Thyroid gland (tissue), 4 donors: ENCODE data around the gene CFHR1.
"Not testable (repeated sequence)": the region's sequence is repeated elsewhere in the genome, so short reads cannot be mapped to it uniquely, and the experiment has no call there.

ENCODE experiments used
- POLR2A ChIP-seq, 2 donors: fragments of 450-650 bp; IDR thresholded peaks; one replicate each; pipeline ENCODE4 v1.6.1; 2017; ENCODE audit warnings: antibody characterized with exemption in 2 of 2, mild to moderate bottlenecking in 2 of 2, moderate library complexity in 1 of 2
- TF ChIP-seq, protein P1 (sequence below), 6 experiments: fragments of 200-600 bp in 3 of 6; fragments of 450-650 bp in 3 of 6; sonication (generic) in 3 of 6; IDR thresholded peaks; one replicate each; pipeline ENCODE4 v1.5.1; 2016 to 2019; ENCODE audit warnings: antibody characterized with exemption in 6 of 6, mild to moderate bottlenecking in 2 of 6, inconsistent platforms in 1 of 6, moderate library complexity in 1 of 6

DNA sequence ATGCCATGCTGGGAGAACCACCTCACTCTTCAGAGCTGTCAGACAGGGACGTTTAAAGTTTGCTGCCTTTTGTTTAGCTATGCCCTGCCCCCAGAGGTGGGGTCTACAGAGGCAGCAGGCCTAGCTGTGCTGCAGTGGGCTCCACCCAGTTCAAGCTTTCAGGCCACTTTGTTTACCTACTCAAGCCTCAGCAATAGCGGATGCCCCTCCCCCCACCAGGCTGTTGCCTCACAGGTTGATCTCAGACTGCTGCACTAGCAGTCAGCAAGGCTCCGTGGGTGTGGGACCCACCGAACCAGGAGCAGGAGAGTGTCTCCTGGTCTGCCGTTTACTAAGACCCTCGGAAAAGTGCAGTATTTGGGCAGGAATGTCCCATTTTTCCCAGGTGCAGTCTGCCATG is 2.1 kb upstream of the CFHR1 start:
- TF ChIP-seq, protein P1, sequence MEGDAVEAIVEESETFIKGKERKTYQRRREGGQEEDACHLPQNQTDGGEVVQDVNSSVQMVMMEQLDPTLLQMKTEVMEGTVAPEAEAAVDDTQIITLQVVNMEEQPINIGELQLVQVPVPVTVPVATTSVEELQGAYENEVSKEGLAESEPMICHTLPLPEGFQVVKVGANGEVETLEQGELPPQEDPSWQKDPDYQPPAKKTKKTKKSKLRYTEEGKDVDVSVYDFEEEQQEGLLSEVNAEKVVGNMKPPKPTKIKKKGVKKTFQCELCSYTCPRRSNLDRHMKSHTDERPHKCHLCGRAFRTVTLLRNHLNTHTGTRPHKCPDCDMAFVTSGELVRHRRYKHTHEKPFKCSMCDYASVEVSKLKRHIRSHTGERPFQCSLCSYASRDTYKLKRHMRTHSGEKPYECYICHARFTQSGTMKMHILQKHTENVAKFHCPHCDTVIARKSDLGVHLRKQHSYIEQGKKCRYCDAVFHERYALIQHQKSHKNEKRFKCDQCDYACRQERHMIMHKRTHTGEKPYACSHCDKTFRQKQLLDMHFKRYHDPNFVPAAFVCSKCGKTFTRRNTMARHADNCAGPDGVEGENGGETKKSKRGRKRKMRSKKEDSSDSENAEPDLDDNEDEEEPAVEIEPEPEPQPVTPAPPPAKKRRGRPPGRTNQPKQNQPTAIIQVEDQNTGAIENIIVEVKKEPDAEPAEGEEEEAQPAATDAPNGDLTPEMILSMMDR (IDR thresholded peaks at IDR 0.05): not testable (repeated sequence)
- not testable (repeated sequence) for TF ChIP-seq POLR2A (IDR thresholded peaks at IDR 0.05)
